Chondrocyte (in vitro differentiated cells): Measurements from ENCODE around the gene JAKMIP1. TPM values are rescaled to one million over a fixed set of nuclear protein-coding genes. Genes with fewer than 3 reads are reported as not detected.
A peak's percentile ranks its signal among the peaks of the same experiment; 100 is the strongest.
"Not testable (repeated sequence)": the region's sequence is repeated elsewhere in the genome, so short reads cannot be mapped to it uniquely, and the experiment has no call there.

Experiments used
- DNase-seq: peaks from one replicate; pipeline ENCODE4 v3.0.0; 2021; ENCODE audit warnings: mixed read lengths, low spot score
- H3K27ac Mint-ChIP-seq: one replicate; pipeline ENCODE4 v1.8.0; 2021; ENCODE audit warnings: mild to moderate bottlenecking, moderate library complexity, mixed read lengths; ENCODE audit not compliant: unreplicated experiment
- H3K27me3 Mint-ChIP-seq: 2 replicates; pipeline ENCODE4 v1.8.0; 2021; ENCODE audit warnings: low read depth, mixed read lengths
- H3K36me3 Mint-ChIP-seq: 2 replicates; pipeline ENCODE4 v1.8.0; 2021; ENCODE audit warnings: low read depth, mixed read lengths
- H3K4me1 Mint-ChIP-seq: 2 replicates; pipeline ENCODE4 v1.8.0; 2021; ENCODE audit warnings: low read depth, mild to moderate bottlenecking, mixed read lengths
- H3K4me3 Mint-ChIP-seq: one replicate; pipeline ENCODE4 v1.8.0; 2021; ENCODE audit warnings: mild to moderate bottlenecking, moderate library complexity, mixed read lengths; ENCODE audit not compliant: unreplicated experiment
- H3K9me3 Mint-ChIP-seq: 2 replicates; pipeline ENCODE4 v1.8.0; 2021; ENCODE audit warnings: low read depth, mixed read lengths
- CTCF ChIP-seq: fragments of 200-600 bp; sonication (generic); IDR thresholded peaks from 2 replicates; pipeline ENCODE4 v1.5.0; 2021; ENCODE audit warnings: antibody characterized with exemption, mild to moderate bottlenecking, moderate library complexity
- total RNA-seq: library from RNA; stranded (reverse); gene quantifications from 3 replicates; pipeline ENCODE4 v1.2.1, GENCODE V29; 2021

The JAKMIP1 gene
- total RNA-seq, 1 donor from 2014 or later: 0.10 TPM

- H3K27me3 Mint-ChIP-seq: peaks cover 60% of the 10 kb centered on the region
- no peak for TF ChIP-seq CTCF
- H3K9me3 Mint-ChIP-seq: no peaks in the 10 kb centered on the region
- H3K4me1 Mint-ChIP-seq: no peaks in the 10 kb centered on the region
- peak overlapping the region; percentile 44 for H3K4me3 Mint-ChIP-seq
- H3K36me3 Mint-ChIP-seq: no peaks in the 10 kb centered on the region
- no peak overlapping the region for H3K27ac Mint-ChIP-seq
- DNase-seq: no peak
Measured at GRCh38 chr4:6221851-6222760, 21.8 kb upstream of the JAKMIP1 start.

- Mint-ChIP-seq H3K4me3 (peak overlapping the region; percentile 44), H3K4me1 (no peaks in the 10 kb centered on the region), H3K36me3 (peaks cover 4% of the 10 kb centered on the region), H3K27me3 (peaks cover 65% of the 10 kb centered on the region), H3K9me3 (peaks cover 5% of the 10 kb centered on the region), H3K27ac (no peak overlapping the region)
- no peak for DNase-seq
- no peak for TF ChIP-seq CTCF
Measured at GRCh38 chr4:6221301-6221850, 21.0 kb upstream of the JAKMIP1 start.

- H3K4me1 Mint-ChIP-seq: no peaks in the 10 kb centered on the region
- H3K27me3 Mint-ChIP-seq: peaks cover 57% of the 10 kb centered on the region
- no peak for DNase-seq
- no peak overlapping the region for H3K27ac Mint-ChIP-seq
- peaks cover 4% of the 10 kb centered on the region for H3K36me3 Mint-ChIP-seq
- TF ChIP-seq CTCF: no peak
- H3K4me3 Mint-ChIP-seq: no peak overlapping the region
- H3K9me3 Mint-ChIP-seq: peaks cover 10% of the 10 kb centered on the region
Measured at GRCh38 chr4:6217716-6218381, 17.5 kb upstream of the JAKMIP1 start.

- Mint-ChIP-seq H3K9me3 (peaks cover 10% of the 10 kb centered on the region), H3K27me3 (peaks cover 56% of the 10 kb centered on the region), H3K36me3 (peaks cover 4% of the 10 kb centered on the region), H3K4me3 (no peak overlapping the region), H3K4me1 (no peaks in the 10 kb centered on the region), H3K27ac (no peak overlapping the region)
- no peak for DNase-seq
- TF ChIP-seq CTCF: no peak
Measured at GRCh38 chr4:6216588-6216987, 16.2 kb upstream of the JAKMIP1 start.

GRCh38 chr4:6209921-6210320, 9.6 kb upstream of the JAKMIP1 start:
- no peak for TF ChIP-seq CTCF
- DNase-seq: no peak
- Mint-ChIP-seq H3K4me1 (no peaks in the 10 kb centered on the region), H3K27ac (no peak overlapping the region), H3K36me3 (no peaks in the 10 kb centered on the region), H3K27me3 (peaks cover 36% of the 10 kb centered on the region), H3K4me3 (no peak overlapping the region), H3K9me3 (peaks cover 5% of the 10 kb centered on the region)

- H3K4me3 Mint-ChIP-seq, DNase-seq, H3K27ac Mint-ChIP-seq, H3K4me1 Mint-ChIP-seq, H3K9me3 Mint-ChIP-seq, H3K36me3 Mint-ChIP-seq: not testable (repeated sequence)
- peaks cover 32% of the 10 kb centered on the region for H3K27me3 Mint-ChIP-seq
Measured at GRCh38 chr4:6209291-6209690, 8.9 kb upstream of the JAKMIP1 start.
